8988T (cell line): ENCODE measurements around the gene RFX4.
"Not testable (repeated sequence)": the region's sequence is repeated elsewhere in the genome, so short reads cannot be mapped to it uniquely, and the experiment has no call there.

Experiments
- DNase-seq: peaks from one replicate; pipeline ENCODE4 v3.0.0; 2011

Gene RFX4

DNA sequence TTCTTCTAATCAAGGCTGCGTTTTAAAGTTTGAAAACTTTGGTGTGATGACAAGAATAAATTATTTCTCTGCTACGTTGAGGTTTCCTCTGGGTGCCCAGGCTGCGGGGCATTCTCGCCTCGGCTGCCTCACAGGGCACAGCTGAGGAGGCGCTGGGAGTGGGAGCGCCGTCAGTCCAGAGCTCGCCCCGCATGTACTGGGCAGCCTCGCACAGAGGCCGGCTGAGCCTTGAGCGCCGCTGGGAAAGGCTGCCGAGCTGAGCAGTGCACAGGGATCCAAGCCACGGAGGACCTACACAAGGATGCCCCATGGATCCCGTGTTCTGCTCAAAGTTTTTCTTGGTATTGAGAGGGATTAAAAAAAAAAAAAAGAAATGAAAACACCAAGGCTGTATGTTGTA is 11.6 kb downstream of the RFX4 start:
- DNase-seq = no peak

DNA sequence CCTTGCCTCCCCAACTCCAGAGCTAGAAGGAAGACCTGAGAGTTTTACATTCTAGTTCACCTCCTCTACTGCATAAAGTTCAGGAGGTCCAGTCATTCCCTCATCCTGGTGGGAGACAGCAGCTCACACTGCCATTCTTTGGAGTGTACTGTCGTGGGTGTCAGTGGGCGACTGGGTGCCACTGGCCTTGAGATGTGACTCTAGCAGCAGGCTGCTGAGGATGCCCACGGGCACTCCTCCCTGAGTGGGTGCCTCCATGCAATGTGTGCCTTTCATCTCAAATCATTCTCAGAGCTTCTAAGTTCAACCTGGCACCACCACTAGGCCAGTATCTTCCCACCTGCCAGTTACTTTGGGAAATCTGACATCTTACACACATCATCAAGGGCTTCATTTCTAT is 12.5 kb downstream of the RFX4 start:
- no peak for DNase-seq

DNA sequence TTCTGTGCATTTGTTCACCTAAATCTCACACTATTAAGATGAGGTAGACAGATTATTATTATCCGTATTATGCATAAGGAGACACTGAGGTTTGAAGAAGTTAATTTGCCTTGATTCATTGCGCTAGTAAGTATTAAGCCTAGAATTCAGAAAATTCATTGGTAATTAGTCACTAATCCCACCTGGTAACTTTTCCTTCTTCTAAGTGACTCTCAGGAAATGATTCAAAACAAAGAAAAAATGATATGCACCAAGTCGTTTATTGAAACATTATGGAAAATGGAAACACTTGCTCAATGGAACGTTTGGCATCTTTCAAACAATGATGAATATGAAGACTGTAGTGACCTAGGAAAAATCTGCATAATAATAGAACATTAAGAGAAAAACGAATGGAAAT is 15.2 kb downstream of the RFX4 start:
- no peak for DNase-seq

DNA sequence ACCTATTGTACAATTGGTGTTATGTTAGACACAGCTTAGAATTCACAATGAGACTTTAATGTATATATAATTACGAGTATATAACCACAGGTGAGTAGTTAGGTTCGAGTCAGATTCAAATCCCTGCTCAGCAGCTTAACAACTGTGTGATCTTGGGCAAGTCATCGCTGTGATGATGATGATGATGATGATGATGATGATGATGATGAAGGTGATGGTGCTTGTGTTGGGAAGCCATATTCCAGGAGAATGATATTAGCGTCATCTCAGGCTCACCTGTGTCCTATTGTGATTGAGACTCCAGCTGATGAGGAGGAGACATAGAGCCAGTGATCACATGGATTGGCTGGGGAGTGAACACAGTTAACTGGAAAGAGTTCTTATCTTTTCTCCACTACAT is 16.5 kb downstream of the RFX4 start:
- DNase-seq = no peak

DNA sequence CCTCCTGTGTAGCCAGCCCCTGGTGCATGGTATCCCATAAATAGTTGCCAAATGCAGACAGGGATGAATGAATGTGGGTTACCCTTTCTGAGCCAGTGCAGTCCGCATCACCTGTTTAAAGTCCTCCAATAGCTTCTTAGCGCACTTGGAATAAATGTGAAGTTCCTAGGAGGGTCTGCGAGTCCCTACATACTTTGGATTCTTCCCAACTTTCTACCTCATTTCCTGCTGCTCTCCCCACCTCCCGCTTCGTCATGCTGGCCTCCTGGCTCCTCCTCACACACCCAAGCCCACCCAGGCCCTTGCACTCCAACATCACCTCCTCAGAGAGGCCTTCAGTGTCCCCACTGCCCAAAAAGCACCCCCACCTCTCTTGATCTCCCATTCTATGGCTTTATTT is 17.7 kb downstream of the RFX4 start:
- no peak for DNase-seq

DNA sequence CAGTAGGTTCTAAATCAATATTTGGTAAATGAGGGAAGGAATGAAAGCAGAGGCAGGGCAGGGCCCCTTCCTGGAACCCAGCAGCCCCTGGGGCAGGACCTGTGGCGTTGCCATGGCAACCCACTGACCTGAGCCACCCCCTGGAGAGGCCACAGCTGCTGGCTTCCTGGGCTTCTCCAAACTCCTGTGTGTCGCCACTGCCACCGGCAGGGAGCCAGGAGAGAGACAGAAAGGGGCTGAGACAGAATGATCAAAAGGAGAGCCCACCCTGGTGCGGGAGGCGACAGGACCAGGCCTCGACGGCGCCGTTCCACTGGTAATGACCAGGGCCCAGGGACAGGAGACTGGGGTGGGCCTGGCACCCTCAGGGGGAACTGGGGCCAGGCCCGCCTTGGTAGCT is 18.2 kb downstream of the RFX4 start:
- DNase-seq = no peak

DNA sequence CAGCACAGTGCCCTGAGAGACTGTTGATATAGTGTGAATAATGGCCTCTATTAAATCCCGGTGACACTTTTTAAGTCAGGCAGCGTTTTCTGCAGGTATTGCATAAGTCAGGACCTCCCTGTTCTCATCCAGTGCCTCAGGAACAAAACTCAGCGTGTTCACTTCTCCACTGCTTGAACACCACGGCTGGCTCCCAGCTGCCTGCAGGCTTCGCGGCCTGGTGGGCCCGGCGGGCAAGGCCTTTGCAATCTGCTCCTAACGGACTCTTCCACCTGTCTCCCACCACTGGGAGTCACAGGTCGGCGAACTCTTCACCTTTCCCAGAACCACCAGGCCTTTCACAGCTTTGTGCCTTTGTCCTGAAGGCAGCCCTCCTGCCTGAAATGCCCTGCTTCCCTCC is 18.7 kb downstream of the RFX4 start:
- DNase-seq = no peak

DNA sequence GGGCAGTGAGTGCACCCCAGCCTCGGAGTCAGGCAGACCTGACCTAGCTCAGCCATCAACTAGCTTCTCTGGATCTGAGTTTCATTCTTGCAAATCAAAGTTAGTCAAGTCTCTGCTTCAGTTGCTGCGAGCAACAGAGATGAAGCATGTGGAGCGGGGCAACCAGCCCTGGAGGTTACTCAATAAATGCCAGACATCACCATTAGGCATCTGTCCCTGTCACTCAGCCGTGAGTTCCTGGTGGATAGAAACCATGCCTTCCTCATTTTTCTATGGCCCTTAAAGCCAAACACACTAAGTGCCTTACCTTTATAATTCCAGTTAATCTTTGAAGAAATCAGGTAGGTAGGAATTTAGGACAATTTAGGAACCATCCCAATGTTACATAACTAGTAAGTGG is 19.3 kb downstream of the RFX4 start:
- no peak for DNase-seq

DNA sequence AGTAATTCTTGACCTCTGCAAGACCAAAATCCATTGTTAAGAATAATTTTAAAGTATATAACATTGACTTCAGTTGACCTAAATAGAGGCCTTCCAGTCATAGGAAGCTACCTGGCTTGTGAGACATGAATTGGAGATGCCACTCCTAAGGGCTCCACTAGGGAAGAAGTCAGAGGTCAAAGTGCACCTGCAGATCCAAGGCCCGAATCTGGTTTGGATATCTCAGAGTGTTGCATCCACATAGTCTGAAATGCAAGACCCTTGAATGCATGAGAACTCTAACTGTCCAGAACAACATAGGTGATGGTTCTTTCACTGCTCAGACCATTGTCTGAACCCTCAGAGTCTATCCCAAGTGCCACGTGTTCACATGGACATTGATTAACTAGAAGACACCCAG is 22.4 kb downstream of the RFX4 start:
- no peak for DNase-seq

DNA sequence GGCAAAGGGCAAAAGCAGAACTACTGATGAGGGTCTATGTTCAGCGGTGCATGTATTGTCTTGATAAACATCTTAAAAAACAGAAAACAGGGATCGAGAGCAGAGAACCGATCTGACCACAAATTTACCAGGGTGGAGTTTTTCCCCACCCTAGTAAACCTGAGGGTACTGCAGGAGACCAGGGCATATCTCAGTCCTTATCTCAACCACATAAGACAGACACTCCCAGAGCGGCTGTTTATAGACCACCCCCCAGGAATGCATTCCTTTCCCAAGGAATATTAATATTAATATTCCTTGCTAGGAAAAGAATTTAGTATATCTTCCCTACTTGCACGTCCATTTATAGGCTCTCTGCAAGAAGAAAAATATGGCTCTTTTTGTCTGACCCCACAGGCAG is 37.8 kb downstream of the RFX4 start:
- DNase-seq = not testable (repeated sequence)

DNA sequence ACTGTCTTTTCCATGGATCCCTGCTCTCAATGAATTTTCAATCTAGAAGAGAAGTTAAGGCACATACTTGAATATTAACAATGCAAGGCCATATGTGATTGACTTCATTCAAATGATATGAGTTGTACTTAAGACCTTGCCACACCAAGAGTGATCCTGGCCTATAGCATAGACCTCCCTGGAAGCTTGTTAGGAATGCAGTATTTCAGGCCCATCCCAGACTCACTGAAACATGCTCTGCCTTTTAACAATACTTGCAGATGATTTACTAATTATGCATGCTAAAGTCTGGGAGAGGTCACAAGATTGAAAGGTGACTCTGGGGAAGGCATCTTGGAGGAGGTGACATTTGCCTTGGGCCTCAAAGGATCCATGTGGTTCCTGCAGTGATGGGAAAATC is 43.2 kb downstream of the RFX4 start:
- DNase-seq = no peak

DNA sequence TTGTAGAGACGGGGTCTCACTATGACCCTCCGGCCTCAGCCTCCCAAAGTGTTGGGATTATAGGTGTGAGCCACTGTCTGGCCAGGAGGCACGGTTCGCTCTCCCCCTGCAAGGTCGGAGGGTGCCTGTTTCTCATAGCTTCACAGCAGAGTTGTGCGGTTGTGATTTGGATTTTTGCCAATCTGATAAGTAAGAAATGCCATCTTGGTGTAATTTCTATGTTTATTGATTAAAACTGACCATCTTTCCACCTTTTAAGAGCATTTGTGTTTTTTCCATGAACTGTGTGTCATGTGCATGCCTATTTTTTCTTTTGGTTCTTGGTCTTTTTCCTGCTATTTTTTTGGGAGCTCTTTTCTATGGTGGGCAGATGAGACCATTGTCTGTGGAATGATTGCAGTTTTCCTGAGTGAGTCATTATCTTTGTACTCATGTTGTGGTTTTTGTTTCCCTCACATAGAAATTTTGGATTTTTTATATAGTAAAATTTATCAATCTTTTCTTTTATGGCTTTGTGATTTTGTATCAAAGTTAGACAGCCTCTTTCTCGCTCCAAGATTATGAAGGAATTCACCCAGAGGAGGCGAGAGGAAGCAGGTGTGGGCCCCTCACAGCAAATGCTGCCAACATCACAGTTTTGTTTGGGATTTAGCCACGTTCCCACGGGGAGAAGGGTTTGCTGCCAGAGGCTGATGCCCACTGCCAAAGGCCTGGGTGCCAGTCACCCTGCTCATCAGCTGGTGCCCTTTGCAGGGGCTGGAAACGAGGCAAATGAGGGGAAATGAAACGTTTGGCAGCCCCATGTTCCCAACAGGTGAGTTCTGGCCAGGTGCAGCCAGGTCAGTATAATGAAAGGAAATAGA is 47.2 kb downstream of the RFX4 start:
- peak; percentile 12 for DNase-seq

DNA sequence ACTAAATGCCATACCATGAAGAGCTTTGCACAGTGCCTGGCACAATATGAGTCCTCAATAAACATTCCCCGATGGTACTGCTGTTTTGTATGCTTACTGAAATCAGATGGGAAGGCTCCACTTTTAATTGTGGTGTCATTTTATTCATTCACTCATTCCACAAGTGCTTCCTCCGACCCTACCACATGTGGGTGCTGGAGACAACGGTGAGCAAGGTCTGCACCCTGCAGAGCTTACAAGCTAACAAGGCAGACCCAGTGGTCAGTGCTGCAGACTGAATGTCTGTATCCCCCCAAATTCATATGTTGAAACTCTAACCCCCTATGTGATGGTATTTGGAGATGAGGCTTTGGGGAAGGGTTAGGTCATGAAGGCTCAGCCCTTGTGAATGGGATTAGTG is 48.3 kb downstream of the RFX4 start:
- DNase-seq = no peak

DNA sequence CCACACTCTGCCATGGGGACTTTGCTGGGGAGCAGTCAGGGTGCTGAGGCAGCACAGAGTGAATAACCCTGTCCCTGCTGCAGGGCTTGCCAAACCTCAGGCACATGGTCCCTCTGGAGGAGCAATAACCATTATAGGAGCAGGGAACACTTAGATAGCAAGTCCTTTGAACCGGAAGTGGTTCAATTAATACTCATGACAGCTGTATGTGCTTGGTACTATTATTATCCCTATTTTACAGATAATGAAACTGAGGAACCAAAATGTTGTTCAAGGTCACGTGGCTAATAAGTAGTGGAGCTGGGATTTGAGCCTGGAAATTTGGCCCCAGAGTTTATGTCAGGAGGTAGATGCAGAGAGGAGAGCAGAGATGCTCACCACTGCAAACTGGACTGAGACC is 49.0 kb downstream of the RFX4 start:
- DNase-seq = no peak

DNA sequence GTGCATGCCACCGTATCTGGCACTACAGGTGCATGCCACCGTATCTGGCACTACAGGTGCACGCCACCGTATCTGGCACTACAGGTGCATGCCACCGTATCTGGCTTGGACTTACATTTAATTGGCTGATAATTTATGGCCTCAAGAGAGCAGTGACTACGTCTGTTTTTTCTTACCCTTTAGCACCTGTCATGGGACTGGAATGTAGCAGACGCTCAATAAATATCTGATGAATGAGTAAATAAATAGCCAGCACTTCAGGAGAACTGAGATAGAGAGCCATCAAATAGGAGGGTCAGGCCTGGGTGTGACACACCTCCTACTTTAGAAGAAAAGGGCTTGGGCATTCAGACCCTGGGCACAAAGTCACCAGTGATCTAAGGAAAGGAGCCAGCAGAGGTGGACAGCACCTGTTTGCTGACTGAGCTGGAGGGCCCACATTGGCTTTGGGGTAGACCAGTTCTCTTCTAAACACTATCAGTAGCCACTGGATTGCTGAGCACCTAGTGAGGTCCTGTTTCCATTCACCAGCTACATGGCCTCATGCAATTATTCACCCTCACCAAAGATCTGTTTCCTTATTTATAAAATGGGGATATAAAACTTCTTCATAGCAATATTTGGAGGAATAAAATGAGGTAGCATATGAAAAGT is 50.1 kb downstream of the RFX4 start:
- peak; percentile 18 for DNase-seq

DNA sequence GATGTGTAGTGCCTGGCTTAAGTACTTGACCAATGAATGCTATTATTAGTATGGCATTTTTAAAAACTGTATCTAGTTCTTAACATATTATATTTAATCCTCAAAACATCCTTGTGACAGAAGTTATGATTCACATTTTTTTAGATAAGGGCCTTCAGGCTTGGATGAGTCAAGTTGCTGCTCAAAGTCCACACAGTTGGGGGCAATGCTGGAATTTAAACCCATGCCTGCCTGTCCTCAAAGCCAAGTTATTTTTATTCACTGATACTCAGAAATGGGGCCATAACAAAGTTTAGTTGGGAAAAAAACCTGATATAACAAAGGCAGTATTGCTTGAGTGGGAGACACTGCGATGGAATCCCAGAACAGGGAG is 50.6 kb downstream of the RFX4 start:
- DNase-seq = no peak

DNA sequence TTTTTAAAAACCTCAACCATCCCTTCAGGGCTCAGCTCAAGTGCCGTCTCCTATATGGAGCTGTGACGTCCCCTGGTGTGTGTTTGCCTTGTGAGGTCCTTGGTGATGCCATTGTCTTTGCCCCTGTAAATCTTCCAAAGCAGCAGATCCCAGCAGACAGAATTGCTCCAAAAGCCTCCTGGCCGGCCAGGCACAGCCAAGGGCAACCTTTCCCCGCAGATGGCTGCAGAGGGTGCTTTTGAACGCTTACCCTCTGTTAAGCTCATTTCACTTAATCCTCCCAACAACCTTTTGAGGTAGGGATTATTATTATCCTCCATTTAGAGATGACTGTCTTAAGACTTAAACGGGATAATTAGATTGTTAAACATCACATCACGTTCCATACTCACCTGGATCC is 51.4 kb downstream of the RFX4 start:
- DNase-seq = no peak

DNA sequence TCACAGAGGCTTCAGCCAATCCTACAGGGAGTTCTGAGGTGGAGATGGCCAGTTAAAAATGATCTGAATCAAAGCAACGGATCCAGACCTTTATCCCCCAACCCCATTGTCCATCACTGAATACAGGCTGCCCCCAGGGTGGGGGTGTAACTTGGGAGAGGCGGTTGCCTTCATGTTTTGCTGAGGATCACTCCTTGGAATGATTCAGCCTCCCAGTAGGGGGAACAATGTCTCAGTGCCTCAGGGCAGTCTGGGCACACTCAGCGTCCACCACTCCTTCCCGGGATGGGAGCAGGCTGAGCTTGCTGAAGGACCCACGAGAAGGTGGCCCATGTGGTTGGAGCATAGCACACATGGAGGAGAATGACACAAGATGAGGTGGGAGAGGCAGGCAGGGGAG is 60.2 kb downstream of the RFX4 start:
- no peak for DNase-seq

DNA sequence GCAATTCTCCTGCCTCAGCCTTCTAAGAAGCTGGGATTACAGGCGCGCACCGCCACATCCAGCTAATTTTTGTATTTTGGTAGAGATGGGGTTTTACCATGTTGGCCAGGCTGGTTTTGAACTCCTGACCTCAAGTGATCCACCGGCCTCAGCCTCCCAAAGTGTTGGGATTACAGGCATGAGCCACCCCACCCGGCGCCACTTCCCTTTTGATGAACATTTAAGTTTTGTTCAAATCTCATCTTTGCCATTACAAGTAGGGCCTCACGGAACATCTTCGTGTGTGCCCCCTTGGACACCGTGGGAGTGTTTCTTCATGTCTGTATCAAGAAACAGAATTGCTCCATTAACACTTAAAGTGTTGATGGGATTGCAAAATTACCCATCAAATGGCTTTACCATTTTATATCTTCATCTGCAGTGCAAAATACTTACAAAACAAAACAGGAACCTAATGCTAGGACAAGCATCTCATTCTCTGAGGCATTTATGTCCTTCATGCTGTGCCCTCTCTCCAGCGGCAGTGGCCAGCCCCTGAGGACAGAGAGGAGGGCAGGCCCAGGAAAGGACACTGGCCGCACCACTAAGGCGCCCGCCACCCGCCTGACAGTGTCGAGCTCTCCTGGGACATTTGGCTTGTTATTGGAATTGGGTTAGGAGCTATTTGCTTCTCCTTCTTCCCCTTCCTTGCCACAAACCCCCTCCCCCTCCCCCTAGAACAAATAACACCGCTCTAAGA is 61.7 kb downstream of the RFX4 start:
- DNase-seq = no peak

DNA sequence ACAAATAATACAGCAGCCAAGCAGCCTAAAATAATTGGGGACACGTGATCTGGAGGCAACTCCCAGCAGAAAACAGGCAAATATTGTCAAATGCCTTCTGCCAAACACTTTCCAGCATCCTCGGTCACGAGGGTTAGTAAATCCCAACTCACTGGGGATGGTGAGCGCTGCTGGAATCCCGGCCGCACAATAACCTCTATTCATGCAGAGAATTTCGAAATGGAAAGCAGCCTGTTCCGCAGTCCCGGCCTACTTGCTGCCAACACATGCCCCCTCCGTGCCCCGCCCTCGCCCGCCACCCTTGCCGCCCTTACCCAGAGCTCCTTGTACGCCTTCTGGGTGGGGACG is 62.2 kb downstream of the RFX4 start:
- DNase-seq = no peak

DNA sequence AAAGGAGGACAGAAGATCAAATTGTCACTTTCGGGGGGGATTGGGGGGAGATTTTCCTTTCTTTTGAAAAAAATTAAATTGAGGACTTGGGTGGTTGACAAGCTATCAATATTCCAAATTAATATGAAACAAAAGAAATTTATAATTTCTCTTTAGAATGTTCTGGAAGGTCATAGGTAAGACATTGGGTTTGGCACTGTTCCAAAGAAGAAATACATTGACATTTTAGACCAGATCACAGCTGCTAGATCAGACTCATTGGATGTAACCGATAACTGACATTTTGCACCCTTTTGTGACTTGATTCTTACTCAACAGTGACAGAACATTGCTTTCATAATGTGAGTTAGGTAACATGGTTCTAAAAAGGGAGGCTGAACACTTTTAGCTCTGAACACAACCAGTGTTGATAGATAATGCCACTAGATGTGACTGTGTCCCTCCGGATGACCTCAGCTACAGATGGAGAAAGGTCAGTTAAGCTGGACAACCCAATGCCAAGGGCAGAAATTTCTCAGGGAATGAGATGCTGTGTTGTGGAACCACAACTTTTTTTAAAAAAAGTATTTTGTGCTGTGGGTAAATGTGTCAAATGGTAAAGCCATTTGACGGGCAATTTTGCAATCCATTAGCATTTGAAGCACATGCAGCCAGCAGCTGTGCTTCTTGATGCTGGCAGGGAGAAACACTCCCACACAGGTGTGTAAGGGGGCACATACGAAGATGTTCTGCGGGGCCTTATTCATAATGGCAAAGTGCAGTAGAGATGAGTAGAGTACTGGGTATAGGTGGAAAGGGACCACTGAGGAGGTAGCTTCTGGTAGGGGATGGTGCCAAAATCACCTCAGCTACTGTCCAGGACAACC is 62.9 kb downstream of the RFX4 start:
- no peak for DNase-seq

DNA sequence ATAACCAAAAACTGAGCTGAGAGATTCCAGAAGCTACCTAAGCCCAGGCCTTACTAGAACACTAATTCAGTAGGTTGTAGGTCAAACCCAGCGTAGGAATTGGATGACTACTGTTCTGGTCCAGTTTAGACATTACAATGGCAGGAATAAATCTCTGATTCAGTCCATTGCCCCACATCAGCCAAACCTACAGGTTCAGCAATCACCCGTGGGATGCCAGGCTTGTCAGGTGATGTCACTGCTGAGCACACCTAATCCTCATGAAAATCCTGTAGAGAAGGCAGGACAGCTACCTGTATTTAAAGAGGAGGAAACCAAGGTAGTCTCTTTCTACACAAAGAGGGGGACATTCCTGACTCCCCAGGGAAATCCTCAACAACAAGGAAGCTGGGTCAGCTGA is 63.7 kb downstream of the RFX4 start:
- DNase-seq = no peak

DNA sequence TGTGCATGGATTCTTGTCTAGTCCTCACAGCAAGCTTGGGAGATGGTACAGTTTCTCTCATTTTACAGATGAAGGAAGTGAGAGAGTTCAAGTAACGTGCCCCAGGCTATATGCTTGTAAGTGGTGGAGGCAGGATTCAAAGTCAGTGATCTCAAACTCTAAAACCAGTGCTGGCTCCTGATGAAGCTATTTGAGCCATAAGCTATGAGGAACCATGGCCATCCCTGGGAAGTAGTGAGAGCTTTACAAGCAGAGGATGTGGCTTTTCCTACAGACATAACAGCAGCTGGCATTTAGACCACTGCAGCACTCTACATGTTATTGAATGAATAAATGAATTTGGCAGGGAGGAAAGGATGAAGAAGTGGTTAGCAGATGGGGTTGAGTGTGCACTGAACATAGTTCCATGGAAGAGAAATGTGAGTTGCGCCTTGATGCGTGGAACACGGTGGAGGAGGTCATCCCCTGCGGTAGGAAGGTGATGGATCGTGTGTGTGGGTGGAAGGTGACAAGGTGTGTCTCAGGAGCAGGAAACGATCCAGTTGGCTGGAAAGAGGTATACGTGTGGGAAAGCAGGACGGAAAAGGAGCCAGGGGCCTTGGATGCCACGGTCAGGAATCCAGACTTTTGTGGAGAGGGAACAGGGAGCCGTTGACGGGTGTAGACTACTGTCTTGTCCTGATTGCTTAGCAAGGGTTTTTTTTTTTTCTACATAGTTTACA is 65.2 kb downstream of the RFX4 start:
- no peak for DNase-seq
